ENCODE data around the gene GYPC. TPM values are rescaled to one million over a fixed set of nuclear protein-coding genes. Genes with fewer than 3 reads are reported as not detected.

The GYPC gene
- total and polyA plus RNA-seq, 2 of the 4 experiments (the other 2 are of a cell fraction): 53.4 to 96.3 TPM

DNA sequence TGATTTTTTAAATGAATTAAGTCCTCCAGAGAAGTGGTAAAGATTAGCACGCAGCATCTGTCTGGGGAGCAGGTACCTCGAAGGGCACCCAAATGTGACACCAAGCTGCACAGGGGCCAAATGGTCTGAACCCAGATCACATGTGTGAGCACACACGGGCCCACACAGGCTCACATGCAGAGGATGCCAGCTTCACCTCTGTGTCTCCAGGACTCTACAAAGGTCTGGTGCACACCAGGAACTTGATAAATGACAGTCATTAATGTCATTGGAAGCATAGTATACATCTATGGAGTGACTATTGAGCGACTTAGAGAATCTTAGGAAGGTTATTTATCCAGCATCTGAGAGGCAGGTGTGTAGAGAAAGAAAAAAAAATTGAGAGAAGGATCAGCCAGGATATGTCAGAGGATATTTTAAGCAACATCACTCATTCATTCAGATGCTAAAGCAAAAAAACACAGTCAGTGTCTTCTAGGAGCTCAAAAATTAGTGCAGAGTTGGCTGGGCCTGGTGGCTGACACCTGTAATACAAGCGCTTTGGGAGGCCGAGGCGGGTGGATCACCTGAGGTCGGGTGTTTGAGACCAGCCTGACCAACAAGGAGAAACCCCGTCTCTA is 23.2 kb downstream of the GYPC start:
- H3K23ac ChIP-seq (ENCODE audit: low read depth, low read length): no peak overlapping the region
- dilution Hi-C loops (cut with HindIII; ENCODE audit: low sequenced_read_pairs, unreplicated experiment): no loop called here
- no peak overlapping the region for H3K4ac ChIP-seq (ENCODE audit: low read depth, low read length)
- no peak overlapping the region for H4K91ac ChIP-seq (ENCODE audit: insufficient read depth, low read depth, low read length)
- no peak overlapping the region for H3K9ac ChIP-seq (ENCODE audit: low read depth, low read length)
- no peak overlapping the region for H3K14ac ChIP-seq (replicated peaks; ENCODE audit: low read depth, low read length)
- H4K8ac ChIP-seq (ENCODE audit: low read depth in 2 of 2, low read length in 2 of 2): no peak overlapping the region
- H3K9me1 ChIP-seq (ENCODE audit: insufficient read depth, low read length): peaks cover 13% of the 10 kb centered on the region
- no peaks in the 10 kb centered on the region for H3K4me1 ChIP-seq (ENCODE audit: control insufficient read depth, insufficient read depth, low read length)
- intact Hi-C loops (cut with micrococcal nuclease): no loop called here
- no peak overlapping the region for H3K56ac ChIP-seq (ENCODE audit: extremely low read depth, insufficient read depth, low read length)
- H2AK9ac ChIP-seq (replicated peaks; ENCODE audit: low read depth, low read length, poor library complexity): no peak overlapping the region
- WGBS, 2 experiments (ENCODE audit: extremely low coverage in 2 of 2, insufficient read length in 1 of 2): 100% methylated on average over 2 of the region's 9 CpGs; no CpG with 5 or more reads in 1 of the 2 experiments
- H2BK15ac ChIP-seq (ENCODE audit: low read depth, low read length): no peak overlapping the region
- ATAC-seq (ENCODE audit: low read depth): no peak
- H4K20me1 ChIP-seq (ENCODE audit: insufficient read depth, low read length): peaks cover 23% of the 10 kb centered on the region; the same call in 1 of the 2 replicates
- no peak overlapping the region for H3K4me2 ChIP-seq (ENCODE audit: low read depth, low read length)
- in situ Hi-C loops (cut with MboI; ENCODE audit: low sequenced_read_pairs): no loop called here
- DNase-seq: no peak
- peaks cover 7% of the 10 kb centered on the region for H3K9me3 ChIP-seq (ENCODE audit: control insufficient read depth, insufficient read depth, low read length)
- no peak overlapping the region for H2BK5ac ChIP-seq (ENCODE audit: low read depth, low read length, poor library complexity, severe bottlenecking)
- ChIA-PET POLR2A (ENCODE audit: unreplicated experiment) (no interaction called here), CTCF (no interaction called here)
- H2BK120ac ChIP-seq (ENCODE audit: low read depth, low read length): no peak overlapping the region
- no peak overlapping the region for H2AK5ac ChIP-seq (ENCODE audit: low read depth, low read length)
- no peaks in the 10 kb centered on the region for H3K27me3 ChIP-seq (ENCODE audit: control insufficient read depth, insufficient read depth, low read length)
- no peak overlapping the region for H3K4me3 ChIP-seq (ENCODE audit: insufficient read depth, low read depth, low read length)
- BruUV-seq (replicated peaks): no TSS peak
- H3K27ac ChIP-seq (ENCODE audit: insufficient read depth, low read length): no peak overlapping the region
- H2BK20ac ChIP-seq (ENCODE audit: low read depth, low read length): no peak overlapping the region
- TF ChIP-seq BHLHE40 (IDR thresholded peaks at IDR 0.05; ENCODE audit: low read depth, low read length) (no peak), RCOR1 (IDR thresholded peaks at IDR 0.05; ENCODE audit: insufficient replicate concordance, low read length) (no peak), MAZ (IDR thresholded peaks at IDR 0.05; ENCODE audit: borderline replicate concordance, low read depth, low read length) (no peak), POLR2A (IDR thresholded peaks at IDR 0.05; ENCODE audit: low read depth, low read length) (no peak), FOS (IDR thresholded peaks at IDR 0.05; ENCODE audit: low read depth, low read length) (no peak), NFE2L2 (IDR thresholded peaks at IDR 0.05; ENCODE audit: low read depth, low read length) (no peak), MAFK (IDR thresholded peaks at IDR 0.05; ENCODE audit: low read depth, low read length) (no peak), CTCF (conservative IDR thresholded peaks at IDR 0.05; ENCODE audit: low read depth, low read length) (no peak), RAD21 (IDR thresholded peaks at IDR 0.05; ENCODE audit: low read length) (no peak)
- H4K5ac ChIP-seq (ENCODE audit: low read depth, low read length): no peak overlapping the region
- H3K36me3 ChIP-seq (ENCODE audit: control insufficient read depth, insufficient read depth, low read length): peaks cover 29% of the 10 kb centered on the region
- H3K18ac ChIP-seq (ENCODE audit: low read depth, low read length): no peak overlapping the region
- peaks cover 16 to 42% of the 10 kb centered on the region in 2 experiments for H3K79me1 ChIP-seq (ENCODE audit: low read depth in 1 of 2, low read length in 2 of 2)
- H2AFZ ChIP-seq (replicated peaks; ENCODE audit: low read length, poor library complexity): no peak overlapping the region
